NCI-H2029 (cell line): Measurements from ENCODE around the gene BEST3.

Experiments
- DNase-seq: peaks from one replicate; lab custom pipeline; 2025; lab: John Stamatoyannopoulos, UW

Gene BEST3

GRCh38 chr12:69698769-69699540 is at the start of gene BEST3:
BEST3 (minus strand) TSS chr12:69699303; CDS start chr12:69697798, 1,505 bp downstream.
- peak; percentile 94 for DNase-seq

- no peak for DNase-seq
Measured at GRCh38 chr12:69744109-69744508, 45.0 kb upstream of the BEST3 start.

GRCh38 chr12:69739287-69740191 is 40.4 kb upstream of the BEST3 start:
- DNase-seq, result peak; percentile 59

GRCh38 chr12:69738351-69739286 is 39.5 kb upstream of the BEST3 start, which contains the start of gene RAB3IP:
RAB3IP (plus strand) TSS chr12:69738860; CDS start chr12:69755409, 16,549 bp downstream.
- DNase-seq, result peak; percentile 89

- DNase-seq, result no peak
Measured at GRCh38 chr12:69733638-69734037, 34.5 kb upstream of the BEST3 start.

- no peak for DNase-seq
Measured at GRCh38 chr12:69732088-69732487, 33.0 kb upstream of the BEST3 start.

GRCh38 chr12:69726922-69727321 is 27.8 kb upstream of the BEST3 start:
- no peak for DNase-seq

- no peak for DNase-seq
Measured at GRCh38 chr12:69720750-69721149, 21.6 kb upstream of the BEST3 start.

GRCh38 chr12:69719336-69720316 is 20.5 kb upstream of the BEST3 start:
- no peak for DNase-seq

GRCh38 chr12:69714542-69714941 is 15.4 kb upstream of the BEST3 start:
- DNase-seq, result no peak

- DNase-seq, result no peak
Measured at GRCh38 chr12:69712826-69713225, 13.7 kb upstream of the BEST3 start.

GRCh38 chr12:69708649-69709048 is 9.5 kb upstream of the BEST3 start:
- DNase-seq, result no peak

- DNase-seq, result no peak
Measured at GRCh38 chr12:69704357-69704756, 5.3 kb upstream of the BEST3 start.

- DNase-seq, result no peak
Measured at GRCh38 chr12:69703146-69703642, 4.1 kb upstream of the BEST3 start.

GRCh38 chr12:69701826-69702225 is 2.7 kb upstream of the BEST3 start:
- DNase-seq, result peak; percentile 36

GRCh38 chr12:69698054-69698453 is 1.0 kb downstream of the BEST3 start:
- DNase-seq, result peak; percentile 7

- DNase-seq, result no peak
Measured at GRCh38 chr12:69694123-69694522, 5.0 kb downstream of the BEST3 start.

GRCh38 chr12:69689638-69690037 is 9.5 kb downstream of the BEST3 start:
- DNase-seq, result no peak

- peak; percentile 20 for DNase-seq
Measured at GRCh38 chr12:69688471-69689427, 10.4 kb downstream of the BEST3 start.
